ENCODE measurements around the gene IPCEF1.

Gene IPCEF1, protein sequence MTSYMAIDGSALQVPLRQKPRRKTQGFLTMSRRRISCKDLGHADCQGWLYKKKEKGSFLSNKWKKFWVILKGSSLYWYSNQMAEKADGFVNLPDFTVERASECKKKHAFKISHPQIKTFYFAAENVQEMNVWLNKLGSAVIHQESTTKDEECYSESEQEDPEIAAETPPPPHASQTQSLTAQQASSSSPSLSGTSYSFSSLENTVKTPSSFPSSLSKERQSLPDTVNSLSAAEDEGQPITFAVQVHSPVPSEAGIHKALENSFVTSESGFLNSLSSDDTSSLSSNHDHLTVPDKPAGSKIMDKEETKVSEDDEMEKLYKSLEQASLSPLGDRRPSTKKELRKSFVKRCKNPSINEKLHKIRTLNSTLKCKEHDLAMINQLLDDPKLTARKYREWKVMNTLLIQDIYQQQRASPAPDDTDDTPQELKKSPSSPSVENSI

DNA sequence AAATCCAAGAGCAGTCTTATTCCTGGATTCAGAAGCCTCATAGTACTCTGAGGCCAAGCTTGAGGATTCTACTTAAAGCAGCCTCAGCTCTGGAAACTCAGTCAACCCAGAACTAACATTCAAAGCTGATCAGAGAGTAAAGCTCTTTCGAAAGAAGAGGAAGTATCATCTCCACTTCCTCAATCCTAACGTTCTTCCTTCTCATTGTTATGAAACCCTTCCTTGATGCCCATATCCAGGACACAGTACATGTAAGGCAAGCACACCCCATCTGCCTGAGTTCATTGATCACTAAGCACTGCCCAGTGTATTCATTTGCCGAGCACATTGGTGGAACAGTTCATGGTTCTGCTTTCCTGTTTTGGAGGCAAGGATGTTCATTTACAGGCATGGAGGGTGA, at the start of gene IPCEF1:
Gene IPCEF1 (minus strand): TSS at position 114 of the 400 bp plus-strand sequence. CDS start 90,856 bp downstream, outside the sequence.
- no peak for DNase-seq (ENCODE audit: low spot score)

DNA sequence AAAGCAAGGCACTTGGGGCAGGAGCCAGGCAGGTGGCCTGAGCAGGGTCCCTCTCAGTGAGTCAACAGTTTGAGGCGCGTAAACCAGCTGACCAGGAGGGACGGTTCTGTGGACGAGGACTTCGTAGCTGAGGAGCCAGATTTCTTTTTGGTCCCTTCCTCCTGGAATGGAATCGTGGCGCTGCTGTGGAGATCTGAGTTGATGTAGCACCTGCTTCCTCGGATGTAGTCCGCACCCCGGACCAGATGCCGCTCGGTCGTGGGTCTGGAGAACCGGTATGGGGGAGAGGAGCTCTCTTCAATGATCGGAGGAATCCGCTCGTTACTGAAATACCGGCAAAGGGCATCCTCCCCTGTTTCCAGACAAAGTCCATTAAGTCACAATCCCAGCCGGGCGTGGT, 49.7 kb upstream of the IPCEF1 start:
- no peak for DNase-seq (ENCODE audit: low spot score)

DNA sequence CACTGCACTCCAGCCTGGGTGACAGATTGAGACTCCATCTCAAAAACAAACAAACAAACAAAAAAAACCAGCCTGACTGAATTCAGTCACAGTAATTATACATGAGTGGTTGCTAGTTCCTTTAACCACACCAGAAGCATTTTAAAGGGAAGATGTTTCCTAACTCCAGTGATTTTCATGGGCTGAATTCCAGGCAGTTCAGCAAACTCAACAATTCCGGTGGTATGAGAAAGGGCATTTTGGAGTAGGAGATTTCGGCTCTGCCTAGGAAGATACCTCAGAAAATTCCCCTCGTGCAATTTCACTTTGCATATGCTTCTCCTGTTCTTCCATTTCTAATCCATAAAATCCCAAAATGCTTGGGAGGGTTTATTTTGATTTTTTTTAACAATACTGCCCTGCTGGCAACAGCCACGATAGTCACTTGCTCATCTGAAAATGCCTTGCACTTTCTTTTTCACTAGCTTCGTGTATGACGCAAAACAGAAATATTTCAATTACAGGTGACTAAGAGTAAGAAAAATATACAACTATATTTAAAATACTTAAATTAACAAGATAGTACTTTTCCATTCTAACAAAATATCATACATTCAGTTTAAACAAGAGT, 48.3 kb upstream of the IPCEF1 start:
- no peak for DNase-seq (ENCODE audit: low spot score)

DNA sequence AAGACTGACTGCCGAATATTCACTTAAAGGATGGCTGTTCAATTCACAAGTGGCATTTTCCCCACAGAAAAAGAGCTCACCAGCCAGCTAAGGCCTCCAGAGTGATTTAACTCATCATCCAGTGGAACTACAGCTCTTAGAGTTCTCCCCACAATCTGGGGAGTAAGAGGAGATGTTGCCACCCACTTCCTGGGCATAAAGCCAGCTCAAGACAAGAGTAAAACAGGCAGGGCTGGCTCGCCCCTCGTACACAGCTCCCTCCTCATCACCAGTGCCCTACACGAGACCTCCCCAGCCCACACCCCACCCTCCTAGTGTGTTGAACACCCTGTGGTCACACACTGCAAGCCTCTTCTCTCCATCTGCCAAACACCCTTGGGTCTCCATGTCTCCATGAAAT, 47.2 kb upstream of the IPCEF1 start:
- no peak for DNase-seq (ENCODE audit: low spot score)

DNA sequence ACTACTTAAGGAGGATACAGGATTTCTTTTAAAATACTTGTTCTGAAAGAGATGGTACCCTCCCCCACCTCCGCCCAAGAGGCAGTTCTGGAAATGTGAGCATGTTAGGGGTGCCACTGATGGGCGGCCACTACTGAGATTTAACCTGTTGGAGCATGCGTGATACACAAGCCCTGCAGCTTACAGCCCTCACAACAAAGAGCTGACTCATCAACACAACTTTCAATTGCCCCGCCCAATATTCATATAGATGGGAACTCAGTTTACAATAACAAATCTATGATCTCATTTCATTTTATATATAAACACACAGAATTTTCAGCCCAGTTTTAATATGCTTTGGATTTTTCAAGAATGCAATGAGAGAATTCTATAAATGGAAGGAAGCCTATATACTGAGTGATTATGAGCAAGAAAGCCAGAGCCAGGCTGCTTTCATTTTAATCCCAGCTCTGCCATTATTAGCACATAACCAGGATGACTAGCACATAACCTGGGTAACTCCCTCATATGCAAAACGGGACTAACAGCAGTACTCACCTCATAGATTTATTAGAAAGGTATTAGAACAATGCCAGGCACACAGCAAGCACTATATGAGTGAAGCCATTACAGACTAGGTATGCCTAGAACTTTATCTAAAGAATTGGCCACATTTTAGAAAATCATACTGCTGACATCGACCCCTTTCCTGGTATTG, 45.6 kb upstream of the IPCEF1 start:
- DNase-seq (ENCODE audit: low spot score): no peak

DNA sequence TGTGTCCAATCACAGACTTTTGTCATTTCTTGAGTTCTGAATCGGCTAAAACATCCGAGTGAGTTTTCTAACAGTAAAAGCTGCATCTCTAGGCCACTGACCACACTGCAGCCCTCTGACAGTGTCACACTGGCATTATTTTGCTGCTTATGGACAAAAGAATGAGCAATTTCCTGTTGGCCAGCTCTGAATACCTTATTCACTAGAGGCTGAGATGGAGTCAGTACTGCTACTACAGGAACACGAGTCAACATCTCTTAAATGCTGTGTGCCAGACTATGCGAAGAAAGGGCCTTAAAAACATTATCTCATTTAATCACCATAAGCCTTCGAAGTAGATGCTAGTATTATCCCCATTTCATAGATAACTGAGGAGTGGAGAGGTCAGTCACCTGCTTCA, 42.5 kb upstream of the IPCEF1 start:
- no peak for DNase-seq (ENCODE audit: low spot score)

DNA sequence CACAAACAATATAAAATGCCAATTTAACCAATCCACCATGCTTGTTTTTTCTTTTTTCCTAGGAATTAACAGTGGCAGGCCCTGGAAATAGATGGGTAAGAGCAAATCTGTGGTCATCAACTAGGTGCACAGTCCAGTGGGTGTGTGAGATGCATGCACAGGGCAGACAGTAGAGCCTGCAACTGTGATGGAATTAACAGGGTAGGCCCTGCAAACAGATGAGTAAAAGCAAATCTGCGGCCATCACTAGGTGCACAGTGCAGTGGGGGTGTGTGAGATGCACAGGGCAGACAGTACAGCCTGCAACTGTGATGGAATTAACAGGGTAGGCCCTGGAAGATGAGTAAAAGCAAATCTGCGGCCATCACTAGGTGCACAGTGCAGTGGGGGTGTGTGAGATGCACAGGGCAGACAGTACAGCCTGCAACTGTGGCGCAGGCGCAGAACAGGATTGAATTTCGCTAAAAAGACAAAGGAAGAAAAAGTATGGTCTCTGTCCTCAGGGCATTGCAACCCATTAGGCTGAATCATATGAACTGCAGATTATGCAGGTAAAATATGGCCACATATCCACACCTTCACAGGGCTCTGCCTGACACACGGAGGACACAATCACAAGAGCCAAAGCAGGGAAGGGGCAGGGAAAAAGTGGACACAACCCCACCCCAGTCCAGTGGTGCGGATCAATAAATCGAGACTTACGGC, 41.0 kb upstream of the IPCEF1 start:
- DNase-seq (ENCODE audit: low spot score): no peak

DNA sequence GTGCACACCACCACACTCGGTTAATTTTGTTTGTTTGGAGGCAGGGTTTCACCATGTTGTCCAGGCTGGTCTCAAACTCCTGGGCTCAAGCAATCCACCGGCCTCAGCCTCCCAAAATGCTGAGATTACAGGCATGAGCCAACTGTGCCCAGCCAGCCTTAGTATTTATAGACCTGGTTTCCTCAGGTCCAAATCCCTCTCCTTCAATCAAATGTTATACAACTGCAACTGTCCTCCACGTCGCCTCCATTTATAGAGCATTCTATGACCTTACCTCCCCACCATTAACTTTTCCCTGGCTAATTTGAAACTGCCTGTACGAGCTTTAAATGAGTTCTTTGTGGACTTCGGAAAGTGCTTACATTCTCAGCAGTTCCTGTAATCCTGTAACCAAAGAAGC, 39.3 kb upstream of the IPCEF1 start:
- DNase-seq (ENCODE audit: low spot score): no peak

DNA sequence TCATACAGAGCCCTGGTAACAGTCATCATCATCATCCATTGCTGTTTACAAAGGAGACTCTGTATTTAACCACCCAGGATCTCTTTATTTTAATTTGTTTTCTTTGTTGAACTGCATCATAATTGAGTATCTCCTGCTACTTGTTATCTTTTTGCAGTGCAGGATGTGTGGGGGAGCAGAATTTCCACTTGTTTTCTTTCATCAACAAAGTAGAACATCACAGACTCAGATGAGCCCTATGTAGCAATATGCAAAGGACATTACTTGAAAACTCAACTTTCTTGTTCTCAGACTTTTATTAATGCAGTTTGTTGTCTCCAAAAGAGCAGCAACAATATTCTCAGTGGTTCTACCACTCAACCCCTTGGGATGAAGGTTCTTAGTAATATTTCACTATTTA, 38.7 kb upstream of the IPCEF1 start:
- no peak for DNase-seq (ENCODE audit: low spot score)

DNA sequence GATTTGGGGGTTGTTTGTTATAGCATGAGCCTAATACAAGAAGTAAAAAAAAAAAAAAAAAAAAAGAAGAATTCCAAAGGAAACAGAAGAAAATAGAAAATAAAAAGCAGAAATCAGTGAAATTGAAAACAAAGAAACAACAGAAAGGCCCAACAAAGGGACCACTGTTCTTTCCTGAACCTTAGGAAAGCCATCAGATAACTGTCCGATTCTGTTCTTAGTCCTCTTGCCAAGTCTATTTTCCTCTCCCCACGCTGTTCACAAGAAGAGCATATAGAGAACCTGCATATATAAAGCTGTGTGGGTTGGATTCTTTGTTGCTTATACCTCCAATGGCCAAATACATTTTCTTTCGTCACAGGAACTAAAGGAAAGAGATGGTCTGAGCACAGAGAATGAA, 38.0 kb upstream of the IPCEF1 start:
- DNase-seq (ENCODE audit: low spot score): no peak

DNA sequence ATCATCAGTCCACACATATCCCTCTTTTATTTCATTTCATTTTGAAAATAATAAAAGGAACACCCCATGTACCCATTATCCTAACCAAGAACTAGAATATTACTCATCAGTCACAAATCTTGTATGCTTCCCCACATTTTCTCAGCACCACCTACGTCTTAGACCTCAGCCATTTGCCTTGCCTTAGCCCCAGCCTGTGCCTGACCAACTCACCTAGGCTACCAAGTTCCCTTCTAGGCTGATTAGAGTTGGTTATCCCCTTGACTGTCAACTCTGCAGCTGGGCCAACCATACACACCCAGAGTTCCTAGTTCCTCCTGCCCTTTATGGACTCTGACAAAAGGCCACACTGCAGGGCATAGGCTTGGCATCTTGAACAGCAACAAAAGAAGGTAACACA, 33.4 kb upstream of the IPCEF1 start:
- no peak for DNase-seq (ENCODE audit: low spot score)

DNA sequence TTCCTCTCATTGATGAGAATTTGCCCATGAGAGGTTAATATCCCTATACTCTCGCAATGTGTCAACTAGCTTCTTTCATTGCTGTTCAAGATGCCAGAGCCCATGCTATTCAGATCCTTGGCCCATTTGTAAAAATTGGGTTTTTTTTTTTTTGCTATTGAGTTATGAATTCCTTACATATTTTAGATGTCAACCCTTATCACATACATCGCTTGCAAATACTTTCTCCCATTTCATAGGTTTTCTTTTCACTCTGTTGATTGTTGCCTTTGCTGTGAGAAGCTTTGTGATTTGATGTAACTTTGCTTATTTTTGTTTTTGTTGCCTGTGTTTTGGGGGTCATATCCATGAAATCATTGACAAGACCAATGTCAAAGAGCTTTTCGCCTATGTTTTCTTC, 32.2 kb upstream of the IPCEF1 start:
- DNase-seq (ENCODE audit: low spot score): no peak

DNA sequence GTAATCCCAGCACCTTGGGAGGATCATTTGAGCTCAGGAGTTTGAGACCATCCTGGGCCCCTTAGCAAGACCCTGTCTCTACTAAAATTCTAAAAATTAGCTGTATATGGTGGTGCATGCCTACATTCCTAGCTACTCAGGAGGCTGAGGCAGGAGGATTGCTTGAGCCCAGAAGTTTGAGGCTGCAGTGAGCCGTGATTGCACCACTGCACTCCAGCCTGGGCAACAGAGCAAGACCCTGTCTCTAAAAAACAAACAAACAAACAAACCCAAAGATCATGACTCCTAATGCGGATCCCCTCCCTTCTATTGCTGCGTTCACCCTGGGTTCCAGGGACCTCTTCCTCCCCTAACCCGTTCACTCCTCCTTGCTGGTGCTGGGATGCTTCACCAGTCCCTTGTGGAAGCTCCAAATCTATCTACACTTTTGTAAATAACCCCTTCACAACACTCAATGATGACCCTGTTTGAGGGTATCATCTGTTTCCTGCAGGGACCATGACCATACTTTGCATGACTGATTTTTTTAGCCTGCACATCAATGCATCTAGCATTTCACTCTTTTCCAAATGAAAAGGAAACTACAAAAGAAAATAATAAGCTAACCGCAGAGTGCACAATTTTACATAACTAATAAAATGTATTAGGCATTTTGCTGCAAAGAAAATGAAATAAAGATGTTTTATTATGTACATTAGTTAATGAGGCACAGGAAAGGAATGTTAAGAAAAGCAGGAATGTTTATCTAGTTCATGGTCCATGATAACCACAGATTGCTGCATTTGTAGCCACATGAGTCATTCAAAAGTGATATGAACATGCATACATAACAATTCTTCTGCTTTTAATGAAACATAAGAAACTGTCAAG, 30.5 kb upstream of the IPCEF1 start:
- peak; percentile 65 for DNase-seq (ENCODE audit: low spot score)

DNA sequence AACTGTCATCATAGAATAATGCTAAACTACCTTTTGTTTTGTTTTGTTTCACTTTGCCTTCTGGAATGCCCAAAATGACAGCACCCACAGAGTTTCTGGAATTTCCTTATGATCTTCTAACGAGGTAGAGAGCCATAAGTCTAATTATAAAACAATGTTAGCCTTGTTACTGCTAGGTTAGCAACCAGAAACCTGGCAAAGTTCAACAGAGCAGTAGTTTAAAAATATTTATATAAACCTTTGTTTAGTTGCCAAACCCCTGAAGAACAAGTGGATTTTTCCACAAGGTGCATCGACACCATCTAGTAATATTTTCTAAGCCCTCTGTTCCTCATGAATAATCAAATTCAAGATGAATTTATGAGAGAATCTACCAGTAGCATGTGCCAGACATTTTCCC, 27.6 kb upstream of the IPCEF1 start:
- DNase-seq (ENCODE audit: low spot score): no peak

DNA sequence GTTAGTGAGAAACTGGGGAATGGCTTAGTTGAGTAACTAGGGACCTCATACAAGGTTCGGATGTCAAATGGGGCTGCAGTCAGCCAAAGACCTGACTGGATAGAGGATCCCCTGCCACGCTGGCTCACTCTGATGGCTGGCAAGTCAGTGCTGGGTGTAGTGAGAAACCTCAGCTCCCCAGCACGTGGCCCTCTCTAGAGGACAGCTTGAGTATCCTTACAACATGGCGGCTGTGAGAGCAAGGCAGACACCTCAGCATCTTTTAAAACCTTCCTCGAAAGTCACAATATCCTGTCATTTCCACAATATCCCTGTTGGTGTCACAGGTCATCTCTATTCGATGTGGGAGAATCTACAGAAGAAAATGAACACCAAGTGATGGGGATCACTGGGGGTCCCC, 26.7 kb upstream of the IPCEF1 start:
- no peak for DNase-seq (ENCODE audit: low spot score)

DNA sequence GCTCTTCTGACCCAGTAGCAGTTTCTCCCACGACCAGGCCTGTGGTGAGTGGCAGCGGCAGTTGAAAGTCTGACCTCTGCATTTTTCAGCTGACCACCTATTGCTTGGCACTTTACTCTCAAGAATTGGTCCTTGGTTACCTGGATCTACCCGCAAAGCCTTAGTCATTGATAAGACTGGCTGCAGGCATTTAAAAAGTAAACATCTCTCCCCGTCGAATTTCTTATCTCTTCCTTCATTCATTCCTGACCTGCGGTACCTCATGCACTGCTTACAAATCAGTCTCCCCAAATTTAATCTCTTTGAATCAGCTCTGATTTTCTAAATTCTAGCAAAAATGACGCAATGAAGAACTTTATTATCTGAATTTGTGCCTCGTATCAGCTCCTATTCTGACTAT, 26.1 kb upstream of the IPCEF1 start:
- no peak for DNase-seq (ENCODE audit: low spot score)

DNA sequence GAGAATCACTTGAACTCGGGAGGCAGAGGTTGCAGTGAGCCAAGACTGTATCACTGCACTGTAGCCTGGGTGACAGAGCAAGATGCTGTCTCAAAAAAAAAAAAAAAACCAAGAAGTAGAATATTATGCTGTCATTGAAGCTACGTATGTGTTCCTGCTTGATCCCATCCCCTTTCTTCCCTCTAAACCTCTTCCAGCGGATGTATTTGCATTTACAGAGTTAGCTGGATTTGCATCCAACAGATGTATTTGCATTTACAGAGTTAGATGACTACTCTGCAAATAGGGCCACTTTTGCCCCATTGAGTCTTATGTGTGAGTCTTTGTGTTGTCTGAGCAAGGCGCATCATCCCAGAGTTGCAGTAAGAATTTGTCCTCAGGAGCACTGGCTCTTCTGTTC, 24.9 kb upstream of the IPCEF1 start:
- DNase-seq (ENCODE audit: low spot score): no peak

DNA sequence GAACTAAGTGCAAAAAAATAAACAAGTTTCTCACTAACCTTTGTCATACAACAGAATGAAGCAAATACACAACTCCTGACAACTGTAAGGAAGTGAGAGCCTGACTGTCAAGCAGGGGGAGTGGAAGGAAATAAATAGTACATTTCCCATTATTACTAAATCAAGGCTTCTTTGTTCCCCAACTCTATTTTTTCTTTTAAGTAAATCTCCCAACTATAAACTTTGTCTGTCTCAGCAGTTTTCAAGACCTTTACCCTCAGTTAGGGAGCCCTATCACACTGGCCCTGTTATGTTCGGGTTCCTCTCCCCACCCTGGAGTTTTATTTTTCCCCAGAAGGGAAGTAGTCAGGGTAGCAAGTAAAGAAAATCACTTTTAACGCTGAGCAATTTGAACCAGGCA, 24.1 kb upstream of the IPCEF1 start:
- DNase-seq (ENCODE audit: low spot score): no peak

DNA sequence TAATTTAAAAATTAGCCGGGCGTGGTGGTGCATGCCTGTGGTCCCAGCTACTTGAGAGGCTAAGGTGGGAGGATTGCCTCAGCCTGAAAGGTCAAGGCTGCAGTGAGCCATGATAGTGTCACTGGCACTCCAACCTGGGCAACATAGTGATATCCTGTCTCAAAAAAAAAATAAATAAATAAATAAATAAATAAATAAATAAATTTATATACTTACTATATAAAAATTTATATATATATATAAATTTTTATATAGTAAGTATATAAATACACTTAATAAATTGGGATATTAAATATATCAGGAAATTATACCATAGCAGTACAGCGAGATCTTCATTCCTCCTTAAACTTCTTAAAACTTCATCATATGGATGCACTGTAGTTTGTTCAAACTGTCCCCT, 23.0 kb upstream of the IPCEF1 start:
- no peak for DNase-seq (ENCODE audit: low spot score)

DNA sequence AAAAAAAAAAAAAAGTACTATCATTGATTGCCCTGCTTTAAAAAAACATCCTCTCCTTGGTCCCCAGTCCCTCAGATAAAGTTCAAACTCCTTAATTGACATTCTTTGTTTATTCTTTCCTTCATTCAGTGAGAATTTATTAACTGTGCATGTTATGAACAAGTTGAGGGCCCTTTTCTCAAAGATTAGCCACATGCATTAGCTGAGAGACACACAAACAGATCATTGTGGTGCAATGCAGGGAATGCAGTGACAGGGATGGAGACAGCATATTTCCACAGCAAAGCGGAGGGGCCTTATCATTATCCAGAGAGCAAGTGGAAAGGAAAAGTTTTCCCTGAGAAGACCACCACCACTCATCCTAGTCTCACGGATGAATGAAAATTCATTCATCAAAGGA, 21.9 kb upstream of the IPCEF1 start:
- DNase-seq (ENCODE audit: low spot score): no peak

DNA sequence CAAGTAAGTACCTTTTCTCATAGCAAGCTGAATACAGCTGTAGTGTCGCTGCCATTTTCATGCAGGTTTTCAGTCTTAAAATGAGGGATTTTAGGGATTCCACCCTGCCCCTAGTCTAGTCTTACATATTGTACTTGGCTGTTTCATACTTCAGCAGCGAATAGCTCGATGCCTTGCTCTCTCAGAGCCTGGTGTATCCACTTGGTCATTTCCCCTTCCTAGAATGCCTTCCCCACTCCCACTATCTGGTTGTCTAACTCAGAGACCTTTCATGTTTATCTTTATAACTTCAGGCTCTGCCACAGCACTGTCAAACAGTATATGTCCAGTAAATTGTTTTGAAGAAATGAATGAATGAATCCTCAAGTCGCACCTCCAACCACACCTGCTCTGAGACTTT, 21.1 kb upstream of the IPCEF1 start:
- DNase-seq (ENCODE audit: low spot score): no peak

DNA sequence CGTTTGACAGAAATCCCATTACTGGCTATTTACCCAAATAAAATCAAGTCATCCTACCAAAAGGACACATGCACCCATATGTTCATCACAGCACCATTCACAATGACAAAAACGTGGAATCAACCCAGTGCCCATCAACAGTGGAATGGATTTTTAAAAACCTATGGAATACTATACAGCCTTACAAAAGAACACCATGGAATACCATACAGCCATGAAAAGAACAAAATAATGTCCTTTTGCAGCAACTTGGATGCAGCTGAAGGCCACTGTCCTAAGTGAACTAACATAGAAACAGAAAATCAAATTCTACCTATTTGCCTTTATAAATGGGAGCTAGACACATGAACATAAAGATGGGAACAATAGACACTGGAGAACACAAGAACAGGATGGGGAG, 17.4 kb upstream of the IPCEF1 start:
- DNase-seq (ENCODE audit: low spot score): no peak

Measured in LoVo (cell line).